HuH-7.5 (cell line): Measurements from ENCODE around the gene GMEB2.
"Not testable (repeated sequence)": the region's sequence is repeated elsewhere in the genome, so short reads cannot be mapped to it uniquely, and the experiment has no call there.

Source experiments
- DNase-seq: peaks from one replicate; pipeline ENCODE4 v3.0.0; 2011; ENCODE audit warnings: low spot score

The GMEB2 gene

GRCh38 chr20:63657260-63657936 is 30.5 kb upstream of the GMEB2 start:
- peak; percentile 70 for DNase-seq

DNA sequence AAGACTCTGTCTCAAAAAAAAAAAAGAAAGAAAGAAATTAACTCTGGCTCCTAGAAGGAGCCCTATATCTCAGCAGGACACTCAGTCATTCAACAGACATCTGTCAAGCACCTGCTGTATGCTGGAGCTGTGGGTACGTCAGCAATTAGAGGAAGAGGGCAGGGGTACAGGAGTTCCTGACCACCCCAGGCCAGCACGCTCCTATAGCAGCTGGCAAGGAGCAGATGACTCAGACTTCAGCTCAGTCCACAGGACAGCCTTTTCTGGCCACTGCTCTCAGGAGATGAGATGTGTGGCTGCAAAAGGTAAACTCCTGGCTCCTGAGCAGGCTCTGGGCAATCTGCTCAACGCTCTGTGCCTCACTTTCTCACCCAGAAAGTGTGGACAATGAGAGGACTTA is 29.6 kb upstream of the GMEB2 start:
- no peak for DNase-seq

DNA sequence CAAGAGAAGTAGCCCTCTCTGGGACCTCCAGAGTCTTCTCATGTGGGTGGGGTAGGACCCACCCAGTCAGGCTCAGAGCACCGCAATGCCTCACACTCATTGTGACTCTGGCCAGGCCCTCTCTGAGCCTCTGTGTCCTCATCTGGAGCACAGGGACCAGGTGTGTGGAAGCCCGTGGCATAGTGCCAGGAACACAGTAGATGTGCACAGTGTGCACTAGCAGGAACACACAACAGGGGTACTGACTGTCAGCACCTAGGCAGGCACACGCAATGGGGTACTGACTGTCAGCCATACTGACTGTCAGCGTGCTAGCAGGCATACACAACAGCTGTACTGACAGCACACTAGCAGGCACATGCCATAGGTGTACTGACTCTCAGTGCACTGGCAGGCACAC is 28.3 kb upstream of the GMEB2 start:
- DNase-seq: no peak

DNA sequence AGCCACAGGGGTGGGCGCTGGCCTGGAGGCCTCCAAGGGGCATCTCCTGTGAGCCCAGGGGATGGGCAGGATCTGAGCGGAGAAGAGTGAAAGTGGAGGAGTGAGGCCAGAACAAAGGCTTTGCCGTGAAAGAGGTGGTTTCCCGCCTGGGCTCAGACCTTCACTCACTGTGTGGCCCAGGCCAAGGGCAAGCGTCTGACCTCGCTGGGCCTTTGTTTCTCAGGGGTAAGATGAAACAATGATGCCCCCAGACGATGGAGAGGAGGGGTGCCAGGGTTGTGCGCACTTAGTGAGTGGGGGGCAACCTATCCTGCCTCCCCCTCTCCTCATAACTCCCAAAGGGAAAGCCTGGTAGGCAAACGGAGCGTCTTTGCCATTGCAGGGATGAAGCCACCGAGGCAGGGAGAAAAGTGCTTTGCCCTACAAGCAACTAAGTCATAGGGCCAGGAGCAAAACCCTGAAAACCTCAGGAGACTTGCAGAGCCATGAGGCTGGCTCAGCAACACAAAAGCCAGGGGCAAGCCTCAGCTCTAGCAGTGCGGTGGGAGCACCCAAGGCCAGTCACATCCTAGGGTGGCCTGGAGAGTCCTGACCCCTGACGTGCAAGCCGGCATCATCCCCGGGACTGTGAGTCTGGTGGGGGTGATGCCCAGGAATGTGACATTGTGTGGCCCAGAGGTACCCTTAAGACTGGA is 27.2 kb upstream of the GMEB2 start:
- no peak for DNase-seq

GRCh38 chr20:63653041-63653973 is 26.4 kb upstream of the GMEB2 start, which contains the start of gene STMN3:
Gene STMN3, minus strand, starts transcription at chr20:63653424. Its CDS starts 79 bp downstream, at chr20:63653345.
- DNase-seq: peak; percentile 91

- DNase-seq: peak; percentile 75
These were observed 25.5 kb upstream of the GMEB2 start for GRCh38 chr20:63652192-63652980.

DNA sequence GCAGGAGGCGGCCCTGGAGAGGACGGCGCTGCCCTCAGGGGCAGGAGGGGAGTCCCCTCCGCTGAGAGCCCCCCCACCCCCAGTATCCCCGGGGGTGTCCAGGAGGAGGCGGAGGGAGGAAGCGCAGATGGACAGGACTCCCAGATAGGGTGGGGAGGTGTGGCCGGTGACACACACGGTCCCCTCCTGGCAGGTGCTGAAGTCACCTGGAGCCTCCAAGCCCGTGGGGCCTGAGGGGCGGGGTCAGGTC is 25.0 kb upstream of the GMEB2 start:
- DNase-seq: peak; percentile 59

- DNase-seq: not testable (repeated sequence)
These were observed 23.6 kb upstream of the GMEB2 start for GRCh38 chr20:63650486-63650885.

- DNase-seq: no peak
These were observed 22.1 kb upstream of the GMEB2 start for GRCh38 chr20:63648895-63649589.

DNA sequence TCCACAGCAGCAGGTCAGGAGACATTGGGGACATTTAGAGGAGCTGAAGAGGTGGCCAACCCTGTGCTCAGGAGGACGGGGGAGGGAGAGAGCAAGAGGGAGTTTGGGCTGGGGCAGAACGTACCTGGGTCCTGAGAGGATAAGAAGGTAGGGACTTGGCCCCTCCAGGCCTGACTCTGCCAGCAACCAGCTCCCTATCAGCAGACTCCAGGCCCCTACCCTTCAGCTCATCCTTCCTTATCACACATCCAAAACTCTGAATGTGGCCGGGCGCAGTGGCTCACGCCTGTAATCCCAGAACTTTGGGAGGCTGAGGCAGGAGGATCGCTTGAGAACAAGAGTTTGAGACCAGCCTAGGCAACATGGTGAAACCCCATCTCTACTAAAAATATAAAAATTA is 21.3 kb upstream of the GMEB2 start:
- DNase-seq: no peak

DNA sequence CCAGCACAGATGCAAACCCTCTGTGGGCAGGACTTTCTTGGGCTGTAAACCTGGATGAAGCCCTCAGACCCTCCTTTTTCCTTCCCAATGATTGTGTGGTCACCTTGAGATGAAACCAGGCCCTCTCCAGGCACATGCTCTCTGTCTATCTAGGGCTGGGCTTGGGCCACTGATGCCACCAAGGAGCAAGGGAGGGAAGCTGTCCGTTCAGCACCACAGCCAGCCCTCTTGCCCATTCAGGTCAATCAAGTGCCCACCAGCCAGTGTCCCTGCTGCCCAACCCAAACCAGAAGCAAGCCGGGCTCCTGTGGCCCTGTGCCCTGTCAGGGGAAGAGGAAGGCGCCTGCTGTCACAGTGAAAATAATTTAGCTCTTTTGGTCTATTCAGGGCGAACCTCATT is 18.3 kb upstream of the GMEB2 start:
- no peak for DNase-seq

DNA sequence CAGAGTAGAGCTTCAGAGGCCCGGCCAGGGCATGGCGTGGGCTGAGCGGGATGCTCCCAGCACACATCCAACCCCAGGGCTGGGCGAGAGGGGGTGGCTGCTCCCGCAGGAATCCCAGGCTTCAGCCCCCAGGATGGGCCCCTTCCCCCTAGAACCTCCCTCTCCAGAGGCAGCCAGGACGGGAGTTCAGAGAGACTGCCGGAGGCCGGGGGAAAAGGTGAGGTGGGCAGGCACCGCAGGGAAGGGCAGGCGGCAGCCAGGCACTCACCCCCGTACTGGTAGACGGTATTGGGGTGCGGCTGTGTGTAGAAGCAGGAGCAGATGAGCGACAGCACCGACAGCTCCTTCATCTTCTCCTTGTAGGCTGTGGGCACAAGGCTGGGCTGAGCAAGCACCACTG is 17.0 kb upstream of the GMEB2 start:
- no peak for DNase-seq

- no peak for DNase-seq
These were observed 16.6 kb upstream of the GMEB2 start for GRCh38 chr20:63643499-63643898.

- no peak for DNase-seq
These were observed 15.8 kb upstream of the GMEB2 start for GRCh38 chr20:63642527-63643247.

GRCh38 chr20:63641792-63642523 is 15.1 kb upstream of the GMEB2 start:
- peak; percentile 90 for DNase-seq

DNA sequence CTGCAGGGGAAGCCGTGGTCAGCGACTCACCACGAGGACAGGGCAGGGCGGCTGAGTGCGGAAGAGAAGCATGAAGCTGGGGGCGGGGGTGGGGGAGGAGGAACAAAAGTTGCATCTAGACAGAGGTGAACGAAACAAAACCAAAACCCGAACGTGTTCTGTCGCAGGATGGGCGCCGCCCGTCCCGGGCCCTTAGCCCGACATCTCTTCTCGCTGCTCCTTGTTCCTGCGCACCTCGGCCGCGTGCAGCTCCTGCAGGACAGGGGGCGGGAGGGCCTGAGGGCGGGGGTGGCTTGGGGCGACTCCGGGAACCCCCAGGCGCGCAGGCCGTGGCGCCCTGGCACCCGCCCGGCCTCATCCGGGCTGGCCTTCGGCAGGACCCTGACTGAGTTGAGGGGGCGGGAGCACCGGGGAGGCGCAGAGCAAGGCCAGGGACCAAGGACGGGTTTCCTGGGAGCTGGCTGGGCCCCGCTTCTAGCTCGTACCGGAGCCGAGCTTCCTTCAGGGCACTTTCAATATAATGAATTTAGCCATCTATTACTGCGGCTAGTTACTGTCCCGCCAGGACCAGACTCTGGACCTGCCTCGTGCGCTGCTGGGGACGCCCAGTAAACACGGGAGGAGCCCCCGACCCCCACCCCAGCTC is 14.4 kb upstream of the GMEB2 start:
- DNase-seq: no peak

DNA sequence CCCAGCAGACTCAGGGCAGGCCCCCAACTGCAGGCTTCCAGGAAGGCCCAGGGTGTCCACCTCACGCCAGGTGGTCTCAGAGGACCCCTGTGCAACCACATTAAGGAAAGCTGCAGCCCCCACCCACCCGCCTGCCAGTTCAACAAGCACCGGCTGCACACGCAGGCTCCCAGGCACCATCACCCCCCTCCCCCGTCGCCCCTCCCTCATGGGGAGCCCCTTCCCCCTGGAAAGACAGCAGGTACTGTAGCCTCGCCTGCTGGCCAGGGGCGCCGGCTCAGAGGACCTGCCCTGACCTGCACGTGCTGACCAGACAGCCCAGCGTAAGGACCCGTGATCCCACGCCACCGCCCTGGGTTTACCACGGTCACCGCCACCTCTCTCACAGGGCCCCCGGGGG is 13.8 kb upstream of the GMEB2 start:
- not testable (repeated sequence) for DNase-seq

DNA sequence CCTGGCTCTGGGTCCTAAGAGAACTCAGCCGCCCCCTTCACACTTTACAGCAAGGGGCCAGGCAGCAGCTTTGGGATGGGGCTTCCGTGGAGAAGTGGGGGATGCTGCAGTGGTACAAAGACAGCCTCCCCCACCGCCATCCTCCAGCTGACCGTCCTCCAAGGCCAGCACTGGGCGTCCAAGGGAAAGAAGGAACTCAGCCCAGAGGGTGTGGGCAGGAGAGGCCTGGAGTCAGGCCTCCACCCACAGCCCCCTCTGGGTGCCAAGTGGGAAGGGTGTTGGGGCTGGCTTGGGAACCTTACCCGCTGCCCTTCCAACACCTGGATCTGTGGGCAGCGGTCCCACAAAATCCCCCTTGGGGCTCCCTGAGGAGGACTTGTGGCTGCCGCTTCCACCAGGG is 13.2 kb upstream of the GMEB2 start:
- no peak for DNase-seq

DNA sequence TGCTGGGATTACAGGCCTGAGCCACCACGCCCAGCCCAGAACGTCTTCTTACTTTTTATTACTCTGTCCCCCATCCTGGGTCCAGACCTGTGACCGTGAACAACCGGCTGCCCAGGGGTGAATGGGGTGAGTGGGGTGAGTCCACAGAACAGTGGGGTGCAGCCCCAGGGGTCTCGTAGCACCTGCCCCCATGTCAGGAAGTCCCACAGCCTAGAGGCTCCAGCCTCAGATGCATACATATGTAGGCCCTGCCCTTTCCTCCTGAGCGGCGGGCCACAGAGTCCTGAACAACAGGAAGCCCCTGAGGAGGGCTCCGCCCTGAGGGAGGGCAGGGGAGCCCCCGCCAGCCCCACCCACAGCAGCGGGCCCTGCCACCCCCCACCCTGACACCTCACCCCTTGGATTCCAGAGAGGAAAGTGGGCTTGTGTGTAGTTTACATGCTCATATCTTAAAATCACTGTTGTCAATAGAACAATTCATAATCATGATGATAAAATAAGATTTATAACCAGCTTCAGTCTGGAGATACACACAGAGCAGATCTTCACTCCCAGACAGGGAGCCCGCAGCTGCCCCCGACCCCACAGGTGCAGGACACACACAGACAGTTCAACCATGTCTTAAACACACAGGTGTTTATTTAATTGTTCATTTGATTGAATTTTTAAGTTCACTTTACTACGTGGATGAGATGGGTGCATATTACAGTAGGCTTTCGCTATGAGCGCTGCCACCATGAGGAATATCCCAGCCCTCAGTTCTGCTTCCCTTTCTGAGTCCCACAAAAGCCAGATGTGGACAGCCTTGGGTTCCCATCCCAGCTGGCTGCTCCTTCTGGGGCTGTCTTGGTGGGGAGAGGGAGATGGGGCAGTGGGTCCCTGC is 12.4 kb upstream of the GMEB2 start:
- DNase-seq: no peak
